MM.1S (cell line): ENCODE results near the gene ADGRD2.

ENCODE experiments used
- CTCF ChIP-seq: fragments of 300-600 bp; sonication (generic); IDR thresholded peaks from 2 replicates; pipeline ENCODE4 v1.5.1; 2016; ENCODE audit warnings: antibody characterized with exemption, low read length, mixed read lengths
- EZH2 ChIP-seq: fragments of 300-600 bp; sonication (generic); optimal IDR thresholded peaks from 2 replicates; pipeline ENCODE3; 2017; ENCODE audit warnings: low read depth, mild to moderate bottlenecking, antibody characterized with exemption, low read length, mixed read lengths

GRCh38 chr9:124487260-124488182 is 37.3 kb downstream of the ADGRD2 start:
- TF ChIP-seq CTCF: no peak
- TF ChIP-seq EZH2: no peak
